Measurements from ENCODE around the gene PICALM. TPM values are rescaled to one million over a fixed set of nuclear protein-coding genes. Genes with fewer than 3 reads are reported as not detected.
A peak's percentile ranks its signal among the peaks of the same experiment; 100 is the strongest.

Gene PICALM
- total and polyA plus RNA-seq, 2 donors (not counting 3 experiments of a cell fraction or from before 2014, with no cell fraction given): 181 to 202 TPM

GRCh38 chr11:86063536-86063935 lies 5.3 kb downstream of the PICALM start:
- intact Hi-C loops (cut with micrococcal nuclease) (loop anchor here (10.0 kb wide), 1 partner anchor 329 kb away; no protein-coding TSS in a partner anchor), dilution Hi-C loops (cut with MboI; ENCODE audit: extremely low pct_ligation_motif_present, low sequenced_read_pairs) (no loop called here)
- POLR2A ChIA-PET: no interaction called here
- FAIRE-seq: no peak
- BruUV-seq (replicated peaks): no TSS peak
- Histone ChIP-seq H3K36me3 (ENCODE audit: control insufficient read depth in 2 of 2, extremely low read depth in 1 of 2, insufficient read depth in 2 of 2, low read length in 2 of 2) (no peaks in the 10 kb centered on the region), H3K9me3 (replicated peaks; ENCODE audit: control insufficient read depth, insufficient read depth, low read length) (no peaks in the 10 kb centered on the region), H3K9ac (replicated peaks; ENCODE audit: extremely low read depth, insufficient read depth, low read length) (peak overlapping the region; percentile 90), H3K9me1 (replicated peaks; ENCODE audit: control insufficient read depth, extremely low read depth, insufficient read depth, low read length) (peaks cover 5% of the 10 kb centered on the region), H2AFZ (ENCODE audit: low read depth, low read length) (no peak overlapping the region), H3K4me2 (ENCODE audit: insufficient read depth, low read length) (peak overlapping the region; percentile 97), H3K4me3 (replicated peaks in 1 of 3; ENCODE audit: insufficient read depth in 1 of 3, low read depth in 1 of 3, low read length in 3 of 3) (peak overlapping the region in 1 of 3 experiments; percentile 73), H3K27me3 (ENCODE audit: control insufficient read depth in 2 of 2, insufficient read depth in 2 of 2, low read length in 2 of 2) (no peaks in the 10 kb centered on the region), H4K20me1 (replicated peaks; ENCODE audit: control insufficient read depth, extremely low read depth, insufficient read depth, low read length) (peaks cover 25% of the 10 kb centered on the region), H3K27ac (ENCODE audit: insufficient read depth, low read depth, low read length) (peak overlapping the region; percentile 84), H3K79me2 (ENCODE audit: control insufficient read depth, insufficient read depth, low read length) (peaks cover 100% of the 10 kb centered on the region), H3K4me1 (ENCODE audit: control insufficient read depth, extremely low read depth, insufficient read depth, low read length) (peaks cover 42% of the 10 kb centered on the region)
- TF ChIP-seq GATA2 (IDR thresholded peaks at IDR 0.05; ENCODE audit: insufficient read depth, insufficient read length, low read depth, low read length) (no peak), EZH2 (IDR thresholded peaks at IDR 0.05; ENCODE audit: borderline replicate concordance, low read depth, low read length, severe bottlenecking) (no peak), POLR2AphosphoS5 (IDR thresholded peaks at IDR 0.05; ENCODE audit: insufficient read depth, low read depth, low read length) (no peak), CTCF (IDR thresholded peaks at IDR 0.05; ENCODE audit: extremely low read depth in 1 of 2, insufficient read depth in 1 of 2, low read depth in 1 of 2, low read length in 2 of 2) (no peak), JUN (IDR thresholded peaks at IDR 0.05; ENCODE audit: borderline replicate concordance, insufficient read depth, insufficient read length, low read depth) (no peak), FOS (IDR thresholded peaks at IDR 0.05; ENCODE audit: borderline replicate concordance, insufficient read depth, low read length) (no peak), POLR2A (IDR thresholded peaks at IDR 0.05; ENCODE audit: low read depth, low read length) (no peak), MYC (IDR thresholded peaks at IDR 0.05; ENCODE audit: low read depth, low read length) (no peak), MAX (IDR thresholded peaks at IDR 0.05; ENCODE audit: insufficient read depth, insufficient read length) (no peak)
- CTCF ChIA-PET: interaction anchor here (0.9 to 1.6 kb wide), 3 partner anchors 22 to 130 kb away, joined by 3 to 13 read pairs (median 11); no protein-coding TSS in a partner anchor
- peak; percentile 45 for DNase-seq (ENCODE audit: low read depth, low spot score)

Data from endothelial cell of umbilical vein (primary cell).